Measurements from ENCODE around the gene MSMB.
"Not testable (repeated sequence)": the region's sequence is repeated elsewhere in the genome, so short reads cannot be mapped to it uniquely, and the experiment has no call there.

MSMB gene

GRCh38 chr10:46070749-46071148 lies 24.7 kb upstream of the MSMB start:
- DNase-seq (ENCODE audit: low read depth in 2 of 3, low spot score in 1 of 3), result no peak

GRCh38 chr10:46069771-46070463 lies 23.8 kb upstream of the MSMB start:
- DNase-seq (ENCODE audit: low read depth in 2 of 3, low spot score in 1 of 3), result no peak

- DNase-seq (ENCODE audit: low read depth in 2 of 3, low spot score in 1 of 3), result no peak
Observed at GRCh38 chr10:46068905-46069304, 22.8 kb upstream of the MSMB start.

- no peak for DNase-seq (ENCODE audit: low read depth in 2 of 3, low spot score in 1 of 3)
Observed at GRCh38 chr10:46068117-46068516, 22.0 kb upstream of the MSMB start.

GRCh38 chr10:46064269-46064817 lies 18.3 kb upstream of the MSMB start:
- DNase-seq (ENCODE audit: low read depth in 2 of 3, low spot score in 1 of 3), result no peak

GRCh38 chr10:46062723-46063428 lies 16.8 kb upstream of the MSMB start:
- no peak for DNase-seq (ENCODE audit: low read depth in 2 of 3, low spot score in 1 of 3)

- no peak for DNase-seq (ENCODE audit: low read depth in 2 of 3, low spot score in 1 of 3)
Observed at GRCh38 chr10:46060706-46061105, 14.6 kb upstream of the MSMB start.

- DNase-seq (ENCODE audit: low read depth in 2 of 3, low spot score in 1 of 3), result not testable (repeated sequence)
Observed at GRCh38 chr10:46057927-46058326, 11.9 kb upstream of the MSMB start.

- no peak for DNase-seq (ENCODE audit: low read depth in 2 of 3, low spot score in 1 of 3)
Observed at GRCh38 chr10:46057038-46057437, 11.0 kb upstream of the MSMB start.

- DNase-seq (ENCODE audit: low read depth in 2 of 3, low spot score in 1 of 3), result no peak
Observed at GRCh38 chr10:46055771-46056170, 9.7 kb upstream of the MSMB start.

- no peak for DNase-seq (ENCODE audit: low read depth in 2 of 3, low spot score in 1 of 3)
Observed at GRCh38 chr10:46053534-46054434, 7.7 kb upstream of the MSMB start.

- no peak for DNase-seq (ENCODE audit: low read depth in 2 of 3, low spot score in 1 of 3)
Observed at GRCh38 chr10:46052791-46053375, 6.8 kb upstream of the MSMB start.

- no peak for DNase-seq (ENCODE audit: low read depth in 2 of 3, low spot score in 1 of 3)
Observed at GRCh38 chr10:46052057-46052790, 6.2 kb upstream of the MSMB start.

- no peak for DNase-seq (ENCODE audit: low read depth in 2 of 3, low spot score in 1 of 3)
Observed at GRCh38 chr10:46050941-46051623, 5.0 kb upstream of the MSMB start.

- not testable (repeated sequence) for DNase-seq (ENCODE audit: low read depth in 2 of 3, low spot score in 1 of 3)
Observed at GRCh38 chr10:46049497-46049831, 3.4 kb upstream of the MSMB start.

GRCh38 chr10:46048152-46048551 lies 2.1 kb upstream of the MSMB start:
- DNase-seq (ENCODE audit: low read depth in 2 of 3, low spot score in 1 of 3), result no peak

- no peak for DNase-seq (ENCODE audit: low read depth in 2 of 3, low spot score in 1 of 3)
Observed at GRCh38 chr10:46042527-46042926, 3.5 kb downstream of the MSMB start.

GRCh38 chr10:46040004-46040403 lies 6.1 kb downstream of the MSMB start:
- DNase-seq (ENCODE audit: low read depth in 2 of 3, low spot score in 1 of 3), result no peak

- DNase-seq (ENCODE audit: low read depth in 2 of 3, low spot score in 1 of 3), result no peak
Observed at GRCh38 chr10:46037107-46037825, 8.8 kb downstream of the MSMB start.

Data from stimulated activated CD4-positive, alpha-beta T cell treated with anti-CD3 and anti-CD28 coated beads, Interleukin-12 subunit alpha, Interleukin-12 subunit beta, amount 100 ng/mL, for 48 hours (primary cell).